ENCODE data around the gene ZDHHC8. TPM values are rescaled to one million over a fixed set of nuclear protein-coding genes. Genes with fewer than 3 reads are reported as not detected.

ZDHHC8 gene
- total RNA-seq, 1 experiment from 2014 or later, result 89.3 TPM

GRCh38 chr22:20141186-20142077, 9.8 kb downstream of the ZDHHC8 start:
- no peak for ATAC-seq
- ChIA-PET CTCF (no interaction called here), RAD21 (ENCODE audit: low non-redundant PET in 1 of 2, low total read pairs in 2 of 2, uncharacterized antibody in 2 of 2, unreplicated experiment in 2 of 2) (no interaction called here), POLR2A (no interaction called here)
- Histone ChIP-seq H3K79me2 (ENCODE audit: insufficient read depth, low read length) (peaks cover 35% of the 10 kb centered on the region), H3K9ac (ENCODE audit: low read length) (no peak overlapping the region), H3K27ac (ENCODE audit: low read depth, low read length) (no peak overlapping the region), H2AFZ (ENCODE audit: low read depth, low read length, poor library complexity, severe bottlenecking) (no peak overlapping the region), H3K4me1 (ENCODE audit: control insufficient read depth in 1 of 2, insufficient read depth in 2 of 2, low read length in 2 of 2) (peaks cover 4 to 12% of the 10 kb centered on the region in 2 experiments; a peak in 2 of 4 replicates), H3K9me2 (ENCODE audit: insufficient read depth) (no peaks in the 10 kb centered on the region), H3K9me3 (ENCODE audit: control insufficient read depth in 1 of 2, insufficient read depth in 1 of 2, low read depth in 1 of 2, low read length in 2 of 2) (no peaks in the 10 kb centered on the region), H4K20me1 (ENCODE audit: insufficient read depth) (no peaks in the 10 kb centered on the region), H3K4me3 (replicated peaks in 1 of 2; ENCODE audit: low read depth in 1 of 2, low read length in 2 of 2) (no peak overlapping the region), H3K4me2 (ENCODE audit: low read length) (no peak overlapping the region), H3K27me3 (ENCODE audit: insufficient read depth, low read length) (no peaks in the 10 kb centered on the region), H3K36me3 (ENCODE audit: control insufficient read depth in 1 of 2, insufficient read depth in 2 of 2, low read length in 2 of 2) (peaks cover 5 to 6% of the 10 kb centered on the region in 2 experiments; a peak in 2 of 4 replicates)
- no TSS peak for BruUV-seq (replicated peaks)
- TF ChIP-seq CTCF (IDR thresholded peaks at IDR 0.05 in 2 of 3, conservative IDR thresholded peaks at IDR 0.05 in 1 of 3; ENCODE audit: borderline replicate concordance in 1 of 3, insufficient read depth in 1 of 3, low read depth in 2 of 3, low read length in 2 of 3) (no peak), JUND (IDR thresholded peaks at IDR 0.05) (no peak), TCF7L2 (IDR thresholded peaks at IDR 0.05; ENCODE audit: borderline replicate concordance, extremely low read depth, insufficient read depth, insufficient read length) (no peak)
- DNase-seq (ENCODE audit: low read depth, low spot score), result no peak
- intact Hi-C loops (cut with micrococcal nuclease), result no loop called here

All from HCT116 (cell line).